A549 (cell line): ENCODE results near the gene ZNF423.

ENCODE experiments used
- BHLHE40 ChIP-seq: IDR thresholded peaks from 2 replicates; pipeline ENCODE4 v1.6.1; 2012; ENCODE audit warnings: low read depth, low read length, inconsistent platforms
- CHD2 ChIP-seq: fragments of 150-350 bp; IDR thresholded peaks from 2 replicates; pipeline ENCODE4 v1.6.1; 2014; ENCODE audit warnings: low read length; ENCODE audit not compliant: partially characterized antibody
- EP300 ChIP-seq, 2 experiments: fragments of >200 bp; sonication (Bioruptor Twin); formaldehyde crosslinking; IDR thresholded peaks; 2 replicates in 1 of 2; 3 replicates in 1 of 2; pipeline ENCODE4 v1.6.1; 2016 to 2017
- KDM5A ChIP-seq: fragments of 200-600 bp; sonication (generic); IDR thresholded peaks from 2 replicates; pipeline ENCODE4 v1.6.1; 2016; ENCODE audit warnings: antibody characterized with exemption, mild to moderate bottlenecking
- POLR2A ChIP-seq: IDR thresholded peaks from 2 replicates; pipeline ENCODE4 v1.6.1; 2012; ENCODE audit warnings: mild to moderate bottlenecking, low read length
- SMC3 ChIP-seq: fragments of >200 bp; sonication (Bioruptor Twin); formaldehyde crosslinking; IDR thresholded peaks from 3 replicates; pipeline ENCODE4 v1.6.1; 2018; ENCODE audit warnings: inconsistent platforms
- TF ChIP-seq, protein P1 (sequence below): fragments of >200 bp; sonication (Bioruptor Twin); formaldehyde crosslinking; IDR thresholded peaks from 3 replicates; pipeline ENCODE4 v1.5.1; 2016

DNA sequence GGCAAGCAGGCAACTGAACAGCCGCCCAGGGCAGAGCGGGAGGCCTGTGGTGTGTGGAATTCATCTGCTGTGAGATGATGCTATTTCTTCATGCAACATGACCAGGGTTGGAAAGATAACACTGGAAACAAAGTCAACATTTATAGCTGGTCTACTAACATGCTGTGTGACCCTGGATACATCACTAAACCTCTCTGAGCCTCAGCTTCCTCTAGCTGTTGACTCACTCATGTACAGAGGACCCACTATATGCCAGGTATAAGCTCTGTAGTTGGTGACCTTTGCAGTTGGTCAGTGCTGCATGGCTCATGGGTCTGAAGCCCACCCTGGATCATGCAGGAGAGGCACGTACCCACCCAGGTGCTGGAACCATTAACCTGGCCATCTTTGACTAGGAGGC lies 180.9 kb downstream of the ZNF423 start:
- TF ChIP-seq, protein P1, sequence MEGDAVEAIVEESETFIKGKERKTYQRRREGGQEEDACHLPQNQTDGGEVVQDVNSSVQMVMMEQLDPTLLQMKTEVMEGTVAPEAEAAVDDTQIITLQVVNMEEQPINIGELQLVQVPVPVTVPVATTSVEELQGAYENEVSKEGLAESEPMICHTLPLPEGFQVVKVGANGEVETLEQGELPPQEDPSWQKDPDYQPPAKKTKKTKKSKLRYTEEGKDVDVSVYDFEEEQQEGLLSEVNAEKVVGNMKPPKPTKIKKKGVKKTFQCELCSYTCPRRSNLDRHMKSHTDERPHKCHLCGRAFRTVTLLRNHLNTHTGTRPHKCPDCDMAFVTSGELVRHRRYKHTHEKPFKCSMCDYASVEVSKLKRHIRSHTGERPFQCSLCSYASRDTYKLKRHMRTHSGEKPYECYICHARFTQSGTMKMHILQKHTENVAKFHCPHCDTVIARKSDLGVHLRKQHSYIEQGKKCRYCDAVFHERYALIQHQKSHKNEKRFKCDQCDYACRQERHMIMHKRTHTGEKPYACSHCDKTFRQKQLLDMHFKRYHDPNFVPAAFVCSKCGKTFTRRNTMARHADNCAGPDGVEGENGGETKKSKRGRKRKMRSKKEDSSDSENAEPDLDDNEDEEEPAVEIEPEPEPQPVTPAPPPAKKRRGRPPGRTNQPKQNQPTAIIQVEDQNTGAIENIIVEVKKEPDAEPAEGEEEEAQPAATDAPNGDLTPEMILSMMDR: no peak
- TF ChIP-seq SMC3 (no peak), BHLHE40 (no peak), POLR2A (no peak), EP300 (IDR thresholded peaks at IDR 0.05) (no peak), CHD2 (no peak), KDM5A (no peak)
